Measurements from ENCODE around the gene PPFIBP1.

The PPFIBP1 gene

DNA sequence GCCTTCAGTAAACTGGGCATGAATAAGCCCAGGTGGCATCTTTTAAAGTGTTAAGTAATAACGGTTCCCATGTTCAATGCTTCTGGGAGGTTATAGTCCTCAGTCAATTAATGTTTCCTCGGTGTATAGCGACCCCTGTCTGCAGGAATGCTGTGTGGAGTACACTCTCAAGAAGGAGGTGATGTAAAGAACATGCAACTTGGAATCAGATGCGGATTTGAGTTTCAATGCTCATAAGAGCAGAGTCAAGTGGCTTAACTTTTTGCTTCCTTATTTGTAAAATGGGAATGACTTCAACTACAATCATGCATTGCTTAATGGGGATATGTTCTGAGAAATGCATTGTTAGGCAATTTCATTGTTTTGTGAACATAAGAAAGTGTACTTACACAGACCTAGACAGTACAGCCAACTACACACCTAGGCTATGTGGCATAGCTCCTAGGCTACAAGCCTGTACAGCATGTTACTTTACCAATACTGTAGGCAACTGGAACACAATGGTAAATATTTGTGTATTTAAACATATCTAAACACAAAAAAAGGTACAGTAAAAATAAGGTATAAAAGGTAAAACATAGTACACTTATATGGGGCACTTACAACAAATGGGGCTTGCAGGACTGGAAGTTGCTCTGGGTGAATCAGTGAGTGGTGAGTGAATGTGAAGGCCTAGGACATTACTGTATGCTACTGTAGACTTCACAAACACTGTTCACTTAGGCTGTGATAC lies 179.9 kb downstream of the PPFIBP1 start:
- DNase-seq, result peak; percentile 85 to 99
- Histone ChIP-seq H4K91ac (ENCODE audit: low read depth, low read length) (no peak overlapping the region), H3K36me3 (ENCODE audit: control insufficient read depth in 1 of 2, insufficient read depth in 2 of 2, low read length in 2 of 2) (no peaks in the 10 kb centered on the region), H3K4me1 (ENCODE audit: control insufficient read depth in 1 of 2, insufficient read depth in 2 of 2, low read length in 2 of 2) (no peaks in the 10 kb centered on the region), H3K18ac (ENCODE audit: low read length) (no peak overlapping the region), H3K79me1 (ENCODE audit: low read length) (no peaks in the 10 kb centered on the region), H3K27ac (ENCODE audit: low read depth, low read length) (no peak overlapping the region), H3K79me2 (ENCODE audit: control insufficient read depth, insufficient read depth, low read length, poor library complexity) (no peaks in the 10 kb centered on the region), H2AFZ (ENCODE audit: insufficient read depth, low read length, poor library complexity) (no peak overlapping the region), H3K9me3 (ENCODE audit: insufficient read depth, low read depth, low read length) (no peaks in the 10 kb centered on the region), H3K4ac (ENCODE audit: low read depth, low read length) (no peak overlapping the region), H3K14ac (ENCODE audit: low read length) (no peak overlapping the region), H4K8ac (ENCODE audit: low read depth, low read length) (no peak overlapping the region), H3K4me3 (ENCODE audit: low read depth, low read length) (no peak overlapping the region), H4K12ac (ENCODE audit: low read depth, low read length) (no peak overlapping the region), H3K9ac (ENCODE audit: low read length) (no peak overlapping the region), H3K27me3 (ENCODE audit: insufficient read depth, low read length) (no peaks in the 10 kb centered on the region), H3K4me2 (ENCODE audit: low read length) (no peak overlapping the region), H2BK120ac (ENCODE audit: insufficient read depth, low read length, poor library complexity) (no peak overlapping the region), H3K23ac (ENCODE audit: low read length) (no peak overlapping the region), H2AK5ac (ENCODE audit: low read length) (no peak overlapping the region), H2BK12ac (ENCODE audit: low read length) (no peak overlapping the region), H2BK5ac (ENCODE audit: low read depth, low read length, poor library complexity) (no peak overlapping the region)
- WGBS (ENCODE audit: extremely low coverage, insufficient coverage, insufficient read length), result no CpG with 5 or more reads among the region's 4 CpGs

DNA sequence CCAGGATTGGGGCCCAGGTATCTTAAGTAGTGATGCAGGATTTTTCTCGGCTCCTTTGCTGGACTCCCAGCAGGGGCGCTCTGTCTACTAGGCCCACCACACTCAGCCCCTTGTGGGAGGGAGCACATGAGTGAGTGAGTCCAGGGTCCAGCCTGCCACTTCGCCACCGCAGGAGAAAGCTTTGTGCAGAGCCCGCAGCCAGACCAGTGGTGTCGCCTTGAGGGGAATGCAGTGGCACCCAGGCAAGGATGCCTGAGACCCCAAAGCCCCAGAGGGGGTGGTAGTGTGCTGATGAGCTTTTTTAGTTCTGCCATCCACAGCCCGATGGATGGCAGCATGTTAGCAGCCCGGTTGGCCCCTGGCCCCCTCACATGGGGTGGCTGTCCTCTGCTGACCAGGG lies 181.3 kb downstream of the PPFIBP1 start:
- H3K79me1 ChIP-seq (ENCODE audit: low read length), result peaks cover 2% of the 10 kb centered on the region
- no peak overlapping the region for H3K23ac ChIP-seq (ENCODE audit: low read length)
- no peak overlapping the region for H3K4ac ChIP-seq (ENCODE audit: low read depth, low read length)
- no peak overlapping the region for H2BK120ac ChIP-seq (ENCODE audit: insufficient read depth, low read length, poor library complexity)
- no peak overlapping the region for H3K18ac ChIP-seq (ENCODE audit: low read length)
- H3K4me3 ChIP-seq (ENCODE audit: low read depth, low read length), result no peak overlapping the region
- H4K12ac ChIP-seq (ENCODE audit: low read depth, low read length), result no peak overlapping the region
- no peak overlapping the region for H2AFZ ChIP-seq (ENCODE audit: insufficient read depth, low read length, poor library complexity)
- no peak overlapping the region for H4K91ac ChIP-seq (ENCODE audit: low read depth, low read length)
- H3K36me3 ChIP-seq (ENCODE audit: control insufficient read depth in 1 of 2, insufficient read depth in 2 of 2, low read length in 2 of 2), result no peaks in the 10 kb centered on the region
- H3K9ac ChIP-seq (ENCODE audit: low read length), result no peak overlapping the region
- H3K79me2 ChIP-seq (ENCODE audit: control insufficient read depth, insufficient read depth, low read length, poor library complexity), result no peaks in the 10 kb centered on the region
- no peak overlapping the region for H3K14ac ChIP-seq (ENCODE audit: low read length)
- no peaks in the 10 kb centered on the region for H3K27me3 ChIP-seq (ENCODE audit: insufficient read depth, low read length)
- no peak for DNase-seq
- H2BK12ac ChIP-seq (ENCODE audit: low read length), result no peak overlapping the region
- H3K4me2 ChIP-seq (ENCODE audit: low read length), result no peak overlapping the region
- no peak overlapping the region for H4K8ac ChIP-seq (ENCODE audit: low read depth, low read length)
- no peaks in the 10 kb centered on the region for H3K4me1 ChIP-seq (ENCODE audit: control insufficient read depth in 1 of 2, insufficient read depth in 2 of 2, low read length in 2 of 2)
- H3K27ac ChIP-seq (ENCODE audit: low read depth, low read length), result no peak overlapping the region
- no CpG with 5 or more reads among the region's 8 CpGs for WGBS (ENCODE audit: extremely low coverage, insufficient coverage, insufficient read length)
- H2AK5ac ChIP-seq (ENCODE audit: low read length), result no peak overlapping the region
- H3K9me3 ChIP-seq (ENCODE audit: insufficient read depth, low read depth, low read length), result no peaks in the 10 kb centered on the region
- no peak overlapping the region for H2BK5ac ChIP-seq (ENCODE audit: low read depth, low read length, poor library complexity)

DNA sequence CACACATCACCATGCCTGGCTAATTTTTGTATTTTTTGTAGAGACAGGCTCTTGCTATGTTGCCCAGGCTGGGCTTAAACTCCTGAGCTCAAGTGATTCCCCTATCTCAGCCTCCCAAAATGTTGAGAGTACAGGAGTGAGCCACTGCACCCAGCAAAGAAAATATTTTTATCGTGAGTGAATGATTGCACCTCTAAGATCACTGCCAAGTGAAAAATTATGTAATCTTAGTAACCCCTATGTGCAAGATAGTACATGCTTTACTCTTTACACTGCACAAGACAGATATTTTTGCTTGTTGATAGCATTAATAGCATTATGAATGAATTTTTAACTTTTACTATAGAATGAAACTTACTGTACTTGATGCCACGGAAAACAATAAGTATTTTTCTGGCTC lies 183.2 kb downstream of the PPFIBP1 start:
- H3K23ac ChIP-seq (ENCODE audit: low read length), result no peak overlapping the region
- no peak for DNase-seq
- no peak overlapping the region for H4K12ac ChIP-seq (ENCODE audit: low read depth, low read length)
- peaks cover 10% of the 10 kb centered on the region for H3K79me1 ChIP-seq (ENCODE audit: low read length)
- no peaks in the 10 kb centered on the region for H3K9me3 ChIP-seq (ENCODE audit: insufficient read depth, low read depth, low read length)
- no peak overlapping the region for H3K14ac ChIP-seq (ENCODE audit: low read length)
- H3K9ac ChIP-seq (ENCODE audit: low read length), result no peak overlapping the region
- H4K91ac ChIP-seq (ENCODE audit: low read depth, low read length), result no peak overlapping the region
- no peak overlapping the region for H3K27ac ChIP-seq (ENCODE audit: low read depth, low read length)
- H2BK120ac ChIP-seq (ENCODE audit: insufficient read depth, low read length, poor library complexity), result no peak overlapping the region
- H4K8ac ChIP-seq (ENCODE audit: low read depth, low read length), result no peak overlapping the region
- no peaks in the 10 kb centered on the region for H3K4me1 ChIP-seq (ENCODE audit: control insufficient read depth in 1 of 2, insufficient read depth in 2 of 2, low read length in 2 of 2)
- H3K4me2 ChIP-seq (ENCODE audit: low read length), result no peak overlapping the region
- no peak overlapping the region for H2BK5ac ChIP-seq (ENCODE audit: low read depth, low read length, poor library complexity)
- H3K4me3 ChIP-seq (ENCODE audit: low read depth, low read length), result no peak overlapping the region
- WGBS (ENCODE audit: extremely low coverage, insufficient coverage, insufficient read length), result no CpG with 5 or more reads among the region's 2 CpGs
- no peak overlapping the region for H2BK12ac ChIP-seq (ENCODE audit: low read length)
- no peak overlapping the region for H2AK5ac ChIP-seq (ENCODE audit: low read length)
- H2AFZ ChIP-seq (ENCODE audit: insufficient read depth, low read length, poor library complexity), result no peak overlapping the region
- H3K36me3 ChIP-seq (ENCODE audit: control insufficient read depth in 1 of 2, insufficient read depth in 2 of 2, low read length in 2 of 2), result no peaks in the 10 kb centered on the region
- no peaks in the 10 kb centered on the region for H3K27me3 ChIP-seq (ENCODE audit: insufficient read depth, low read length)
- H3K18ac ChIP-seq (ENCODE audit: low read length), result no peak overlapping the region
- H3K4ac ChIP-seq (ENCODE audit: low read depth, low read length), result no peak overlapping the region
- H3K79me2 ChIP-seq (ENCODE audit: control insufficient read depth, insufficient read depth, low read length, poor library complexity), result peaks cover 9% of the 10 kb centered on the region

DNA sequence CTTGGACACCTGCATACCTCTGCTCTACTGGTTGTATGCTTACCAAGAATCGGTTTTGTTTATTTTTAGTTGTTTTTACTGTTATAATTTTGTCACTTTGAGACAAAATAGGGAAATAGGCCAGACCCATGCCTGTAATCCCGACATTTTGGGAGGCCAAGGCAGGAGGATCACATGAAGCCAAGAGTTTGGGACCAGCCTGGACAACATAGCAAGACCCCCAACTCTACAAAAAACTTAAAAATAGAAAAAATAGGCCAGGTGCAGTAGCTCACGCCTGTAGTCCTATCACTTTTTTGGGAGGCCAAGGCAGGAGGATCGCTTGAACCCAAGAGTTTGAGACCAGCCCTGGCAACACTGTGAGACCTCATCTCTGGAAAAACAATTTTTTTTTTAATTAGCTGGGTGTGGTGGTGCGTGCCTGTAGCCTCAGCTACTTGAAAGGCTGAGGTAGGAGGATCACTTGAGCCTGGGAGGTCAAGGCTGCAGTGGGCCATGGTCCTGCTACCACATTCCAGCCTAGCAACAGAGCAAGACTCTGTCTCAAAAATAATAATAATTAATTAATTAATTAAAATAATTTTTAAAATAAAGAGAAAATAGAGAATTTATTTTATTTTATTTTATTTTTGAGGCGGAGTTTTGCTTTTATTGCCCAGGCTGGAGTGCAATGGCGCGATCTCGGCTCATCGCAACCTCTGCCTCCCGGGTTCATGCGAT lies 185.4 kb downstream of the PPFIBP1 start:
- H3K27ac ChIP-seq (ENCODE audit: low read depth, low read length), result no peak overlapping the region
- no peak overlapping the region for H3K14ac ChIP-seq (ENCODE audit: low read length)
- no peak overlapping the region for H3K9ac ChIP-seq (ENCODE audit: low read length)
- DNase-seq, result no peak
- H3K4ac ChIP-seq (ENCODE audit: low read depth, low read length), result no peak overlapping the region
- H3K79me2 ChIP-seq (ENCODE audit: control insufficient read depth, insufficient read depth, low read length, poor library complexity), result peaks cover 13% of the 10 kb centered on the region
- no peak overlapping the region for H2AFZ ChIP-seq (ENCODE audit: insufficient read depth, low read length, poor library complexity)
- no peaks in the 10 kb centered on the region for H3K27me3 ChIP-seq (ENCODE audit: insufficient read depth, low read length)
- no peak overlapping the region for H3K23ac ChIP-seq (ENCODE audit: low read length)
- no peak overlapping the region for H4K91ac ChIP-seq (ENCODE audit: low read depth, low read length)
- H3K4me2 ChIP-seq (ENCODE audit: low read length), result no peak overlapping the region
- no peak overlapping the region for H2AK5ac ChIP-seq (ENCODE audit: low read length)
- no peak overlapping the region for H2BK12ac ChIP-seq (ENCODE audit: low read length)
- no peak overlapping the region for H3K18ac ChIP-seq (ENCODE audit: low read length)
- peaks cover 0 to 3% of the 10 kb centered on the region in 2 experiments for H3K36me3 ChIP-seq (ENCODE audit: control insufficient read depth in 1 of 2, insufficient read depth in 2 of 2, low read length in 2 of 2)
- peaks cover 10% of the 10 kb centered on the region for H3K79me1 ChIP-seq (ENCODE audit: low read length)
- no peak overlapping the region for H4K12ac ChIP-seq (ENCODE audit: low read depth, low read length)
- no peaks in the 10 kb centered on the region for H3K9me3 ChIP-seq (ENCODE audit: insufficient read depth, low read depth, low read length)
- H3K4me1 ChIP-seq (ENCODE audit: control insufficient read depth in 1 of 2, insufficient read depth in 2 of 2, low read length in 2 of 2), result no peaks in the 10 kb centered on the region
- H2BK5ac ChIP-seq (ENCODE audit: low read depth, low read length, poor library complexity), result no peak overlapping the region
- WGBS (ENCODE audit: extremely low coverage, insufficient coverage, insufficient read length), result no CpG with 5 or more reads among the region's 12 CpGs
- no peak overlapping the region for H4K8ac ChIP-seq (ENCODE audit: low read depth, low read length)
- no peak overlapping the region for H2BK120ac ChIP-seq (ENCODE audit: insufficient read depth, low read length, poor library complexity)
- no peak overlapping the region for H3K4me3 ChIP-seq (ENCODE audit: low read depth, low read length)

All from trophoblast cell (in vitro differentiated cells and primary cell).